ENCODE results near the gene TUBGCP6.

The TUBGCP6 gene

DNA sequence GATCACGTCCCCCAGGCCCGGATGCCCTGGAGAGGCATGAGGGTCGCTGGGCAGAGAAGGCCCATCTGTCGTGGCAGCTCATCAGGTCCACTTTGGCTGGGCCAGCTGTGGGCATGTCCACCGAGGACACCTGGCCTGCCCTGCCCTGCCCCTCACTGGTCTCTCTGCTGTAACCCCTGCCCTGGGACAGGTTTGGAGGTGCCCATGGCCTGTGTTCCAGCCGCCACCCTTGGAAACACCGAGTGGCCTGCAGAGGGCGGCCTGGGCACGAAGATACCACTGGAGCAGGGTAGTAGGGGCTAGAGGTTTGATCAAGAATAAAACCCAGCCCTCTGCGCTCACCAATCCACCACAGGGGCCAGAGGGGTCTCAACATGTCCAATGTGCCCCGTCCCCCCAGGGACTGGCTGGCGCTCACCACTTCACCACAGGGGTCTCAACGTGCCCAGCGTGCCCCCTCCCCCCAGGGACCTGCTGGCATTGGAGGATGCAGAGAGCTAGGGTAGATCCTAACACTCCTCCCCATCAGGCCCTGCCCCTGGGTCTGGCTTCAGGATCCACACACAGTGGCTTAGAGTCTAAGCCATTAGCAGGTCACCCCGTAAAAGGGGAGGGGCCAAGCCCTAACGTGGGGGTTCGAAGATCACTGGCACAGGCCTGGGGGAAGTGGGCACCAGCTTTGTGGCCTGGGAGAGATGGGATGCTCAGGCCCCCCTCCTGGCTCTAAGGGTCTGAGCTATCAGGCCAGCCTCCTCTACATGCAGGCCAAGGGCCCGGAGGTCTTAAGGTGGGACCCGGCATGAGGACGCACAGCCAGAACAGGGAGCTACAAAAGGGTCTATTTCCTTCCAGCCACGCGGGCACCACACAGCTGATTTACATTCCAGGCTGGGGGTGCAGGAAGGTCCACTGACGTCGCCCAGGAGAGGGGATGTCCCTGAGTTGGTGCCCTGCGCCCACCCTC lies 7.5 kb upstream of the TUBGCP6 start:
- H3K4me3 ChIP-seq (ENCODE audit: low read depth in 1 of 5, low read length in 5 of 5), result peak overlapping the region in 4 of 5 donors; percentile 17 to 90 (median 80)
- peaks cover 0 to 10% (median 5%) of the 10 kb centered on the region in 5 donors for H3K27me3 ChIP-seq (ENCODE audit: control insufficient read depth in 5 of 5, insufficient read depth in 4 of 5, low read length in 5 of 5)
- peaks cover 0 to 9% (median 7%) of the 10 kb centered on the region in 5 donors for H3K36me3 ChIP-seq (ENCODE audit: control insufficient read depth in 5 of 5, insufficient read depth in 5 of 5, low read length in 5 of 5)
- peak overlapping the region; percentile 16 for H3K27ac ChIP-seq (ENCODE audit: low read depth, low read length)
- H3K9me3 ChIP-seq (ENCODE audit: control insufficient read depth in 5 of 5, low read length in 5 of 5), result no peaks in the 10 kb centered on the region
- peaks cover 5 to 38% (median 26%) of the 10 kb centered on the region in 5 donors for H3K4me1 ChIP-seq (ENCODE audit: control insufficient read depth in 5 of 5, insufficient read depth in 5 of 5, low read length in 5 of 5)
- H3K9ac ChIP-seq (ENCODE audit: low read length in 5 of 5), result no peak overlapping the region

GRCh38 chr22:50251477-50252081 lies 6.8 kb upstream of the TUBGCP6 start:
- Histone ChIP-seq H3K4me1 (ENCODE audit: control insufficient read depth in 5 of 5, insufficient read depth in 5 of 5, low read length in 5 of 5) (peaks cover 5 to 39% (median 26%) of the 10 kb centered on the region in 5 donors), H3K9me3 (ENCODE audit: control insufficient read depth in 5 of 5, low read length in 5 of 5) (no peaks in the 10 kb centered on the region), H3K9ac (ENCODE audit: low read length in 5 of 5) (peak overlapping the region in 2 of 5 donors; percentile 65 to 85), H3K27ac (ENCODE audit: low read depth, low read length) (peak overlapping the region; percentile 16), H3K27me3 (ENCODE audit: control insufficient read depth in 5 of 5, insufficient read depth in 4 of 5, low read length in 5 of 5) (peaks cover 0 to 4% (median 2%) of the 10 kb centered on the region in 5 donors), H3K4me3 (ENCODE audit: low read depth in 1 of 5, low read length in 5 of 5) (peak overlapping the region in 4 of 5 donors; percentile 72 to 90 (median 82)), H3K36me3 (ENCODE audit: control insufficient read depth in 5 of 5, insufficient read depth in 5 of 5, low read length in 5 of 5) (peaks cover 0 to 12% (median 10%) of the 10 kb centered on the region in 5 donors)

DNA sequence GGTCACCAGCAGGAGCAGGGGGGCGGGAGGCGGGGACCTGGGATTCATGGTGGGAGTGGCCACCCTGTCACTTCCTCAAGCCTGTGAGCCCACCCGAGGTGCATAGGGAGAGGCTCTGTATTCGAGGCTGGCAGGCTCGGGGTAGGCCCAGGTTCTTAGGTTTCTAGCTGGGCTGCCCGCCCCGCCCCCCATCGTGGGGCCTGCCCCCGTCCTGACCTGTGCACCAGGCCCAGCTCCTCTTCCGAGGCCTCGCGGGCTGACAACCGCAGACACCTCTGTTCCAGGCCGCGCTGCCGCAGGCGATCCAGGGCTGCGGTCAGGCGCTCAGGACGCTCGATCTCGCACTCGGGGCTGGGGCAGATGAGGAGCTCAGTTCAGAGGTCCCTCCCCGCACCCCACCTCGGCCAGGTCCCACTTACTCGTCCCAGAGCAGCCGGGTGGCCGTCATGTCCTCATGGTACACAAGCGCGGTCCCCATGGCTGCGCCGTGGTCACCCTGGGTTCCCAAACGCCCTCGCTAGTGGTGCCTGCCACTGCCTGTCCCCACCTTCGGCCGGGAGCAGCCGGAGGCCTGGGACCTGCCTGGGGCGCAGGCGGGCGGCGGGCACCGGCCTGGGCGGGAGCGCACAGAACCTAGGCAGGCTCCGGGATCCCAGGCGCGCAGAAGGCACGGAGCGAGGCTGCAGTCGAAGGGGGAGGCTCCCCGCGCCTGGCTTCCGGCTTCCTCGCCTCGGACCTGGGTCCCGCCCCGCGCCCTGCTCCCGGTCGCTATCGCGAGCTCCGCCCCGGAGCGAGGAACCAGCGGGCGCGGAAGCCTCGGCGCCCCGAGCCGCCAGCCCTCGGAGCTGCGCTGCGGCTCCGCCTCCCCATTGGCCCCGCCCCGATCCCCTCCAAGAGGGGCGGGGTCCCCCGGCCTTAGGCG lies 6.0 kb upstream of the TUBGCP6 start, which contains the start of gene HDAC10:
HDAC10 (minus strand) TSS at position 711 of the 922 bp plus-strand sequence; CDS start at position 478, 233 bp downstream.
- peak within 1 kb of the TSS in 4 of 5 donors; percentile 72 to 90 (median 82) for H3K4me3 ChIP-seq (ENCODE audit: low read depth in 1 of 5, low read length in 5 of 5)
- H3K27me3 ChIP-seq (ENCODE audit: control insufficient read depth in 5 of 5, insufficient read depth in 4 of 5, low read length in 5 of 5), result no peaks in the 10 kb centered on the region
- H3K4me1 ChIP-seq (ENCODE audit: control insufficient read depth in 5 of 5, insufficient read depth in 5 of 5, low read length in 5 of 5), result peaks cover 5 to 44% (median 30%) of the 10 kb centered on the region in 5 donors
- H3K27ac ChIP-seq (ENCODE audit: low read depth, low read length), result peak within 1 kb of the TSS; percentile 16
- H3K9ac ChIP-seq (ENCODE audit: low read length in 5 of 5), result peak within 1 kb of the TSS in 4 of 5 donors; percentile 63 to 87 (median 74)
- no peaks in the 10 kb centered on the region for H3K9me3 ChIP-seq (ENCODE audit: control insufficient read depth in 5 of 5, low read length in 5 of 5)
- H3K36me3 ChIP-seq (ENCODE audit: control insufficient read depth in 5 of 5, insufficient read depth in 5 of 5, low read length in 5 of 5), result peaks cover 0 to 20% (median 18%) of the 10 kb centered on the region in 5 donors

- no peaks in the 10 kb centered on the region for H3K9me3 ChIP-seq (ENCODE audit: control insufficient read depth in 5 of 5, low read length in 5 of 5)
- H3K9ac ChIP-seq (ENCODE audit: low read length in 5 of 5), result peak overlapping the region in 4 of 5 donors; percentile 63 to 87 (median 74)
- H3K27ac ChIP-seq (ENCODE audit: low read depth, low read length), result no peak overlapping the region
These were observed 5.4 kb upstream of the TUBGCP6 start for GRCh38 chr22:50250249-50250554.

DNA sequence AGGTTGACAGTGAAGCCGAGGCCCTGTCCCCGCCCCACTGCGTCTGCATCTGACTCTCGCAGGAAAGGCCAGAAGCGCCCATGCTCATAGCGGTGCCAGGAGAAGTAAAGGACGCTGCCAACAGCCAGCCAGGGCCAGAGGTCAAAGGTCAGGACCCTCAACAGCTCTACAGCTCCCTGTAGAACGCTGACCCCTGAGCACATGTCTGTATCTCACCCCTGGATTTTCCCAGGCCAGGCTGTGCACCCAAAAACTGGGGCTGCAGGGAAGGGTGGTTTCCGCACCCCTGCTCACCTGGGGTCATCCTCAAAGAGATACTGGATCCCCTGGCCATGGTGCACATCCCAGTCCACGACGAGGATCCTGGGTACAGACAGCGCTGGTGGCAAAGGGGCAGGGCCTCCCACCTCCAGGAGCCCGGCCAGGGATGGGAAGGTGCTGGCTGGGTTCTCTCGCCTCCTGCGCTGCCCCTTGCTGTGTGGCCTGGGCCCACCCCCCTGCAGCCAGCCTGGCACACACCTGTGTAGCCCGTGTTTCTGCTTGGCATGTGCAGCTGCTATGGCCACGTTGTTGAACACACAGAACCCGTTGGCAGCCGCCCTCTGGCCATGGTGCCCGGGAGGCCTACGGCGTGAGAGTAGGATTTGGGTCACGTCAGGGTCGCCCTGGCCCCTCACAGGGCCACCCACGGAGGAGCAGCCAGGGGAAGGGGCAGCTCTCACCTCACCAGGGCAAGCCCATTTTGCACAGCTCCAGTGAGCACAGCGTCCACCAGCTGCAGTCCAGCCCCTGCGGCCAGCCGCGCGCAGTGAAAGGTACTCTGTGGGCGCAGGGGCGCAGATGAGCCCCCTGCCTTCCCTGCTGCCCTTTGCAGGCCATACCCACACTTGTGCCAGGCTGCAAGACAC lies 4.8 kb upstream of the TUBGCP6 start:
- Histone ChIP-seq H3K9ac (ENCODE audit: low read length in 5 of 5) (peak overlapping the region in 2 of 5 donors; percentile 28 to 87), H3K4me1 (ENCODE audit: control insufficient read depth in 5 of 5, insufficient read depth in 5 of 5, low read length in 5 of 5) (peaks cover 5 to 51% (median 36%) of the 10 kb centered on the region in 5 donors), H3K4me3 (ENCODE audit: low read depth in 1 of 5, low read length in 5 of 5) (peak overlapping the region in 3 of 5 donors; percentile 72 to 90 (median 89))

More at GRCh38 chr22:50250249-50250554, 5.4 kb upstream of the TUBGCP6 start:
- Histone ChIP-seq H3K4me3 (ENCODE audit: low read depth in 1 of 5, low read length in 5 of 5) (peak overlapping the region in 4 of 5 donors; percentile 72 to 90 (median 82)), H3K36me3 (ENCODE audit: control insufficient read depth in 5 of 5, insufficient read depth in 5 of 5, low read length in 5 of 5) (peaks cover 0 to 20% (median 18%) of the 10 kb centered on the region in 5 donors), H3K4me1 (ENCODE audit: control insufficient read depth in 5 of 5, insufficient read depth in 5 of 5, low read length in 5 of 5) (peaks cover 5 to 50% (median 36%) of the 10 kb centered on the region in 5 donors), H3K27me3 (ENCODE audit: control insufficient read depth in 5 of 5, insufficient read depth in 4 of 5, low read length in 5 of 5) (no peaks in the 10 kb centered on the region)

GRCh38 chr22:50248196-50249081 lies 3.6 kb upstream of the TUBGCP6 start:
- Histone ChIP-seq H3K9ac (ENCODE audit: low read length in 5 of 5) (no peak overlapping the region), H3K27ac (ENCODE audit: low read depth, low read length) (no peak overlapping the region), H3K9me3 (ENCODE audit: control insufficient read depth in 5 of 5, low read length in 5 of 5) (no peaks in the 10 kb centered on the region), H3K4me1 (ENCODE audit: control insufficient read depth in 5 of 5, insufficient read depth in 5 of 5, low read length in 5 of 5) (peaks cover 5 to 62% (median 47%) of the 10 kb centered on the region in 5 donors), H3K4me3 (ENCODE audit: low read depth in 1 of 5, low read length in 5 of 5) (no peak overlapping the region), H3K36me3 (ENCODE audit: control insufficient read depth in 5 of 5, insufficient read depth in 5 of 5, low read length in 5 of 5) (peaks cover 0 to 20% (median 15%) of the 10 kb centered on the region in 5 donors), H3K27me3 (ENCODE audit: control insufficient read depth in 5 of 5, insufficient read depth in 4 of 5, low read length in 5 of 5) (no peaks in the 10 kb centered on the region)

More for the DNA sequence above, 4.8 kb upstream of the TUBGCP6 start:
- no peak overlapping the region for H3K27ac ChIP-seq (ENCODE audit: low read depth, low read length)
- H3K27me3 ChIP-seq (ENCODE audit: control insufficient read depth in 5 of 5, insufficient read depth in 4 of 5, low read length in 5 of 5), result no peaks in the 10 kb centered on the region
- no peaks in the 10 kb centered on the region for H3K9me3 ChIP-seq (ENCODE audit: control insufficient read depth in 5 of 5, low read length in 5 of 5)
- peaks cover 0 to 20% (median 15%) of the 10 kb centered on the region in 5 donors for H3K36me3 ChIP-seq (ENCODE audit: control insufficient read depth in 5 of 5, insufficient read depth in 5 of 5, low read length in 5 of 5)

DNA sequence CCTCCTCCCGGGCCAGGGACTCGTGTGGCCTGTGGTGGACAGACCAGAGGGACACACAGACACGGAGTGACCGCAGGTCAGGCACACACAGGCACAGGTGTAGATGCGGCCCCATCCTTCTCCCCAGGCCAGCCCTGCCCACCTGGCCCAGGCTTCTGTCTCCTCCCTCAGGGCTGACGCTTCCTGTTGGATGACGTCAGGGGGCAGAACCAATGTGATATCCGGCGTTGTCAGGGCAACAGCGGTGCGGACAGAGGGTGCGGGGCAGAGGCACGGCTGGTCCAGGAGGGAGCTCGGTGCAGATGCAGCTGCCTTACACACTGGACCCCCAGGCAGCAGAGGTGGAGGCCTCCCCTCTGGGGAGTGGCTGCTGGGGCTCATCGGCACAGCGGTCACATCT lies 2.9 kb upstream of the TUBGCP6 start:
- Histone ChIP-seq H3K9me3 (ENCODE audit: control insufficient read depth in 5 of 5, low read length in 5 of 5) (no peaks in the 10 kb centered on the region), H3K4me1 (ENCODE audit: control insufficient read depth in 5 of 5, insufficient read depth in 5 of 5, low read length in 5 of 5) (peaks cover 5 to 69% (median 54%) of the 10 kb centered on the region in 5 donors), H3K27me3 (ENCODE audit: control insufficient read depth in 5 of 5, insufficient read depth in 4 of 5, low read length in 5 of 5) (no peaks in the 10 kb centered on the region), H3K4me3 (ENCODE audit: low read depth in 1 of 5, low read length in 5 of 5) (no peak overlapping the region), H3K27ac (ENCODE audit: low read depth, low read length) (no peak overlapping the region), H3K36me3 (ENCODE audit: control insufficient read depth in 5 of 5, insufficient read depth in 5 of 5, low read length in 5 of 5) (peaks cover 0 to 20% (median 15%) of the 10 kb centered on the region in 5 donors), H3K9ac (ENCODE audit: low read length in 5 of 5) (peak overlapping the region in 1 of 5 donors; percentile 1)
